GM12878 (cell line): Measurements from ENCODE around the gene PNMA6E.

ENCODE experiments used
- GABPA ChIP-seq: IDR thresholded peaks from 2 replicates; pipeline ENCODE4 v1.6.1; 2014; ENCODE audit warnings: antibody characterized with exemption, low read depth, mild to moderate bottlenecking, inconsistent platforms
- IKZF2 ChIP-seq, 2 experiments: fragments of 450-650 bp; IDR thresholded peaks; 2 replicates each; pipeline ENCODE4 v1.6.1; 2017; ENCODE audit warnings: mild to moderate bottlenecking in 2 of 2, moderate library complexity in 2 of 2
- POLR2A ChIP-seq: IDR thresholded peaks from 2 replicates; pipeline ENCODE4 v1.6.1; 2011; ENCODE audit warnings: low read depth, mild to moderate bottlenecking, low read length
- POLR2AphosphoS5 ChIP-seq: IDR thresholded peaks from 2 replicates; pipeline ENCODE4 v1.6.1; 2011; ENCODE audit warnings: mild to moderate bottlenecking, low read length, inconsistent platforms
- SUPT20H ChIP-seq: IDR thresholded peaks from 2 replicates; pipeline ENCODE4 v1.6.1; 2011; ENCODE audit warnings: low read depth, mild to moderate bottlenecking, low read length, moderate library complexity, borderline replicate concordance; ENCODE audit not compliant: control insufficient read depth
- TAF1 ChIP-seq: IDR thresholded peaks from 2 replicates; pipeline ENCODE4 v1.6.1; 2011; ENCODE audit warnings: mild to moderate bottlenecking, low read depth, low read length, borderline replicate concordance
- YY1 ChIP-seq: IDR thresholded peaks from 2 replicates; pipeline ENCODE4 v1.6.1; 2011; ENCODE audit warnings: low read depth, mild to moderate bottlenecking, low read length
- TF ChIP-seq, protein P1 (sequence below), 3 experiments: IDR thresholded peaks in 2 of 3; conservative IDR thresholded peaks in 1 of 3; 2 replicates each; pipeline ENCODE4 v1.5.1; 2011; ENCODE audit warnings: low read depth in 3 of 3, low read length in 3 of 3, mild to moderate bottlenecking in 3 of 3, control low read depth in 2 of 3, moderate library complexity in 2 of 3, inconsistent platforms in 1 of 3, mixed read lengths in 1 of 3; ENCODE audit not compliant: control insufficient read depth in 2 of 3, insufficient read depth in 1 of 3; ENCODE audit errors: extremely low read depth in 1 of 3
- TF ChIP-seq, protein P2 (sequence below): fragments of 450-650 bp; IDR thresholded peaks from 2 replicates; pipeline ENCODE4 v1.6.1; 2014; ENCODE audit warnings: mild to moderate bottlenecking
- TF ChIP-seq, protein P3 (sequence below): IDR thresholded peaks from 2 replicates; pipeline ENCODE4 v1.6.1; 2011; ENCODE audit warnings: low read depth, mild to moderate bottlenecking, low read length, moderate library complexity, borderline replicate concordance; ENCODE audit errors: extremely low read depth
- TF ChIP-seq, protein P4 (sequence below): fragments of 450-650 bp; IDR thresholded peaks from 2 replicates; pipeline ENCODE4 v1.6.1; 2017; ENCODE audit warnings: antibody characterized with exemption, mild to moderate bottlenecking, moderate library complexity

DNA sequence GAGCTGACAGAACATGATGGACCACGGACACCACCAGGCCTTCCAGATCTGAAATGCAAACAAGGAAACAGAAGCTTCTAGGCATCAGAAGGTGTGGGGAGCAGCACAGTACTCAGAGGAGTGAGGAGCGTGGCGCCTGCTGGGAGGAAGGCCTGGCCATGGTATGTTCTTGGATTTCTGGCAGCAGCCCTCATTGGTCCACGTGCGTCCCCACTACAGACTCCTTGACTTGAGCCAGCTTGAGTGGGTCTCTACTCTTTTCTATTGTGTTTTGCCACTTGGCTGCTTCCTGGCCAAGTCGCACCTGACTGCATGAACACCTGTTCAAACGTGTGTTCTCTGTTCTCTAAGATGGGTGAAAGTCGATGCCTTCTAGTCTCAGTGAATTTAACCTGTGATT lies 49.2 kb downstream of the PNMA6E start:
- no peak for TF ChIP-seq POLR2AphosphoS5
- TF ChIP-seq, protein P1, sequence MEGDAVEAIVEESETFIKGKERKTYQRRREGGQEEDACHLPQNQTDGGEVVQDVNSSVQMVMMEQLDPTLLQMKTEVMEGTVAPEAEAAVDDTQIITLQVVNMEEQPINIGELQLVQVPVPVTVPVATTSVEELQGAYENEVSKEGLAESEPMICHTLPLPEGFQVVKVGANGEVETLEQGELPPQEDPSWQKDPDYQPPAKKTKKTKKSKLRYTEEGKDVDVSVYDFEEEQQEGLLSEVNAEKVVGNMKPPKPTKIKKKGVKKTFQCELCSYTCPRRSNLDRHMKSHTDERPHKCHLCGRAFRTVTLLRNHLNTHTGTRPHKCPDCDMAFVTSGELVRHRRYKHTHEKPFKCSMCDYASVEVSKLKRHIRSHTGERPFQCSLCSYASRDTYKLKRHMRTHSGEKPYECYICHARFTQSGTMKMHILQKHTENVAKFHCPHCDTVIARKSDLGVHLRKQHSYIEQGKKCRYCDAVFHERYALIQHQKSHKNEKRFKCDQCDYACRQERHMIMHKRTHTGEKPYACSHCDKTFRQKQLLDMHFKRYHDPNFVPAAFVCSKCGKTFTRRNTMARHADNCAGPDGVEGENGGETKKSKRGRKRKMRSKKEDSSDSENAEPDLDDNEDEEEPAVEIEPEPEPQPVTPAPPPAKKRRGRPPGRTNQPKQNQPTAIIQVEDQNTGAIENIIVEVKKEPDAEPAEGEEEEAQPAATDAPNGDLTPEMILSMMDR (IDR thresholded peaks at IDR 0.05 in 2 of 3, conservative IDR thresholded peaks at IDR 0.05 in 1 of 3; ENCODE audit: control insufficient read depth in 2 of 3, extremely low read depth in 1 of 3, insufficient read depth in 1 of 3, low read depth in 3 of 3, low read length in 3 of 3): no peak
- TF ChIP-seq, protein P2, sequence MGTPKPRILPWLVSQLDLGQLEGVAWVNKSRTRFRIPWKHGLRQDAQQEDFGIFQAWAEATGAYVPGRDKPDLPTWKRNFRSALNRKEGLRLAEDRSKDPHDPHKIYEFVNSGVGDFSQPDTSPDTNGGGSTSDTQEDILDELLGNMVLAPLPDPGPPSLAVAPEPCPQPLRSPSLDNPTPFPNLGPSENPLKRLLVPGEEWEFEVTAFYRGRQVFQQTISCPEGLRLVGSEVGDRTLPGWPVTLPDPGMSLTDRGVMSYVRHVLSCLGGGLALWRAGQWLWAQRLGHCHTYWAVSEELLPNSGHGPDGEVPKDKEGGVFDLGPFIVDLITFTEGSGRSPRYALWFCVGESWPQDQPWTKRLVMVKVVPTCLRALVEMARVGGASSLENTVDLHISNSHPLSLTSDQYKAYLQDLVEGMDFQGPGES: no peak
- TF ChIP-seq, protein P3, sequence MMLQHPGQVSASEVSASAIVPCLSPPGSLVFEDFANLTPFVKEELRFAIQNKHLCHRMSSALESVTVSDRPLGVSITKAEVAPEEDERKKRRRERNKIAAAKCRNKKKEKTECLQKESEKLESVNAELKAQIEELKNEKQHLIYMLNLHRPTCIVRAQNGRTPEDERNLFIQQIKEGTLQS: no peak
- TF ChIP-seq IKZF2 (IDR thresholded peaks at IDR 0.05): no peak
- no peak for TF ChIP-seq POLR2A
- no peak for TF ChIP-seq TAF1
- TF ChIP-seq GABPA: no peak
- no peak for TF ChIP-seq YY1
- no peak for TF ChIP-seq SUPT20H
- TF ChIP-seq, protein P4, sequence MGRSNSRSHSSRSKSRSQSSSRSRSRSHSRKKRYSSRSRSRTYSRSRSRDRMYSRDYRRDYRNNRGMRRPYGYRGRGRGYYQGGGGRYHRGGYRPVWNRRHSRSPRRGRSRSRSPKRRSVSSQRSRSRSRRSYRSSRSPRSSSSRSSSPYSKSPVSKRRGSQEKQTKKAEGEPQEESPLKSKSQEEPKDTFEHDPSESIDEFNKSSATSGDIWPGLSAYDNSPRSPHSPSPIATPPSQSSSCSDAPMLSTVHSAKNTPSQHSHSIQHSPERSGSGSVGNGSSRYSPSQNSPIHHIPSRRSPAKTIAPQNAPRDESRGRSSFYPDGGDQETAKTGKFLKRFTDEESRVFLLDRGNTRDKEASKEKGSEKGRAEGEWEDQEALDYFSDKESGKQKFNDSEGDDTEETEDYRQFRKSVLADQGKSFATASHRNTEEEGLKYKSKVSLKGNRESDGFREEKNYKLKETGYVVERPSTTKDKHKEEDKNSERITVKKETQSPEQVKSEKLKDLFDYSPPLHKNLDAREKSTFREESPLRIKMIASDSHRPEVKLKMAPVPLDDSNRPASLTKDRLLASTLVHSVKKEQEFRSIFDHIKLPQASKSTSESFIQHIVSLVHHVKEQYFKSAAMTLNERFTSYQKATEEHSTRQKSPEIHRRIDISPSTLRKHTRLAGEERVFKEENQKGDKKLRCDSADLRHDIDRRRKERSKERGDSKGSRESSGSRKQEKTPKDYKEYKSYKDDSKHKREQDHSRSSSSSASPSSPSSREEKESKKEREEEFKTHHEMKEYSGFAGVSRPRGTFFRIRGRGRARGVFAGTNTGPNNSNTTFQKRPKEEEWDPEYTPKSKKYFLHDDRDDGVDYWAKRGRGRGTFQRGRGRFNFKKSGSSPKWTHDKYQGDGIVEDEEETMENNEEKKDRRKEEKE: no peak
